Measurements from ENCODE around the gene TGFBR3. TPM values are rescaled to one million over a fixed set of nuclear protein-coding genes. Genes with fewer than 3 reads are reported as not detected.
A peak's percentile ranks its signal among the peaks of the same experiment; 100 is the strongest.

Gene TGFBR3
- total and polyA plus RNA-seq, 2 of the 13 experiments (the other 11 are each of a cell fraction or from before 2014, with no cell fraction given), result 76.5 to 195 TPM

DNA sequence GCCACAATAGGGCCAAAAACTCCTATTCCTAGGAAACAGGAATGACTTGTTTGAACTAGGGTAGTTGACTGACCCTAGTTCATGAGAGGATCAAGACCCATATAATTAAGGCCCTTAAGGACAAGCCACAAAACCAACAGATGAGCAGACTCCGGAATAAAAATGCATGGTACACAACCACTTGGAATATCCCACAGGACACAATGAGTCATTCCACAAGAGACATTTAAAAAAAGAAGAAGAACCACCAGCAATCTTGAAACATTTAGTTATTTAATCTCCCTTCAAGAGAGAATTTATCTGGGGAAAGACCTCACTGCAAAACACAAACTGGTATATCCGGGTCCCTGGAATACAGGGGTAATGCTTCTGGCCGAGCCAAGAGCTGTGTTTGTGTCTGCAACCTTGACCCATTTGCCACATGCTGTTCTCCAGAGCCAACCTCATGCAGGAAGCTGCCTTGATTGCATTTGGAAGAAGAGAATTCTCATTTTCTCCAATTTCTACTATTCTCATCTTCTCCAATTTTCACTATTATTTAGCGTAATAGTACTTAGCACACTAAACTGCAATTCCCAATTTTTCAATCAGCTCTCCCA, 135.5 kb downstream of the TGFBR3 start (continued):
- TF ChIP-seq, protein P1, sequence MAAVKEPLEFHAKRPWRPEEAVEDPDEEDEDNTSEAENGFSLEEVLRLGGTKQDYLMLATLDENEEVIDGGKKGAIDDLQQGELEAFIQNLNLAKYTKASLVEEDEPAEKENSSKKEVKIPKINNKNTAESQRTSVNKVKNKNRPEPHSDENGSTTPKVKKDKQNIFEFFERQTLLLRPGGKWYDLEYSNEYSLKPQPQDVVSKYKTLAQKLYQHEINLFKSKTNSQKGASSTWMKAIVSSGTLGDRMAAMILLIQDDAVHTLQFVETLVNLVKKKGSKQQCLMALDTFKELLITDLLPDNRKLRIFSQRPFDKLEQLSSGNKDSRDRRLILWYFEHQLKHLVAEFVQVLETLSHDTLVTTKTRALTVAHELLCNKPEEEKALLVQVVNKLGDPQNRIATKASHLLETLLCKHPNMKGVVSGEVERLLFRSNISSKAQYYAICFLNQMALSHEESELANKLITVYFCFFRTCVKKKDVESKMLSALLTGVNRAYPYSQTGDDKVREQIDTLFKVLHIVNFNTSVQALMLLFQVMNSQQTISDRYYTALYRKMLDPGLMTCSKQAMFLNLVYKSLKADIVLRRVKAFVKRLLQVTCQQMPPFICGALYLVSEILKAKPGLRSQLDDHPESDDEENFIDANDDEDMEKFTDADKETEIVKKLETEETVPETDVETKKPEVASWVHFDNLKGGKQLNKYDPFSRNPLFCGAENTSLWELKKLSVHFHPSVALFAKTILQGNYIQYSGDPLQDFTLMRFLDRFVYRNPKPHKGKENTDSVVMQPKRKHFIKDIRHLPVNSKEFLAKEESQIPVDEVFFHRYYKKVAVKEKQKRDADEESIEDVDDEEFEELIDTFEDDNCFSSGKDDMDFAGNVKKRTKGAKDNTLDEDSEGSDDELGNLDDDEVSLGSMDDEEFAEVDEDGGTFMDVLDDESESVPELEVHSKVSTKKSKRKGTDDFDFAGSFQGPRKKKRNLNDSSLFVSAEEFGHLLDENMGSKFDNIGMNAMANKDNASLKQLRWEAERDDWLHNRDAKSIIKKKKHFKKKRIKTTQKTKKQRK (IDR thresholded peaks at IDR 0.05; ENCODE audit: low read length), result no peak
- TF ChIP-seq MYC (CRISPR knock-in tag; IDR thresholded peaks at IDR 0.05; ENCODE audit: borderline replicate concordance) (no peak), ZNF879 (CRISPR knock-in tag; IDR thresholded peaks at IDR 0.05) (no peak), HNRNPK (IDR thresholded peaks at IDR 0.05; ENCODE audit: low read depth, low read length, poor library complexity, severe bottlenecking) (no peak), ZNF510 (CRISPR knock-in tag; IDR thresholded peaks at IDR 0.05; ENCODE audit: low read depth) (no peak), ZNF343 (CRISPR knock-in tag; IDR thresholded peaks at IDR 0.05) (no peak), ZBTB7A (CRISPR knock-in tag; IDR thresholded peaks at IDR 0.05) (no peak), FOXM1 (CRISPR knock-in tag; IDR thresholded peaks at IDR 0.05) (no peak)

DNA sequence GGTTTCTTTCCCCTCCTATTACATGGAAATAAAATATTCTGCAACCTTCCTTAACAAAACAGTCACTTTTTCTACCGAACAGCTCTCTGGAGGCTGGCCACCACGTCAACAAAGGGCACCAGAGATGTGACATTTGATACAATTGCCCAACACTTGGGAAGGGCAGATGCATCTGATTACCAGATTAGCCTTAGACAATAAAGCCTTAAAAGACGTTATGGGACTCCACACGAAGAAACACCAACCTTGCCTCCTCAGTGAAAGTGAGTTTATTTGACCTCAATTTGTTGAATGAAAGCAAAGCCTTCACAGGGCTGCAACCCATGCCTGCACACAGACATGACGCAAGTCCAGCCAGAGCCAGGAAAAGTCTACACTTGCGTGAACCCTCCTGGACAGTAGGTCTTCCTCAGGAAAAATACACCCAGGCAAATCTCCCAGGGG, 136.1 kb downstream of the TGFBR3 start:
- no peak for ATAC-seq
- DNase-seq (ENCODE audit: low spot score), result no peak
- Histone ChIP-seq H3K9ac (ENCODE audit: insufficient read depth, low read depth, low read length) (no peak overlapping the region), H3K4me3 (replicated peaks in 1 of 3; ENCODE audit: insufficient read depth in 1 of 3, low read depth in 2 of 3, low read length in 3 of 3) (no peak overlapping the region), H3K36me3 (replicated peaks in 1 of 2; ENCODE audit: control insufficient read depth in 1 of 2, insufficient read depth in 2 of 2, low read length in 2 of 2) (peaks cover 20 to 61% of the 10 kb centered on the region in 2 experiments), H3K79me2 (ENCODE audit: insufficient read depth, low read length) (peaks cover 66% of the 10 kb centered on the region), H3K27me3 (ENCODE audit: control insufficient read depth in 1 of 2, insufficient read depth in 2 of 2, low read length in 2 of 2) (no peaks in the 10 kb centered on the region), H2AFZ (ENCODE audit: low read length) (no peak overlapping the region), H3K9me3 (ENCODE audit: low read length) (no peaks in the 10 kb centered on the region), H3K4me1 (ENCODE audit: insufficient read depth, low read length) (peaks cover 81% of the 10 kb centered on the region), H3K4me2 (ENCODE audit: low read depth, low read length) (no peak overlapping the region), H4K20me1 (ENCODE audit: insufficient read depth, low read length) (peaks cover 25% of the 10 kb centered on the region), H3K27ac (ENCODE audit: extremely low read length, insufficient read depth, low read length) (no peak overlapping the region)
- in situ Hi-C loops (cut with HindIII; ENCODE audit: extremely low pct_ligation_motif_present, low pct_unique_long_range_greater_than_20kb), result no loop called here
- intact Hi-C loops (cut with micrococcal nuclease; ENCODE audit: unreplicated experiment), result no loop called here
- no peak for TF ChIP-seq ZNF292 (CRISPR knock-in tag; IDR thresholded peaks at IDR 0.05; ENCODE audit: borderline replicate concordance, low read depth)
- no peak for TF ChIP-seq HDAC1 (CRISPR knock-in tag; IDR thresholded peaks at IDR 0.05)
- TF ChIP-seq ZNF572 (CRISPR knock-in tag; IDR thresholded peaks at IDR 0.05), result no peak
- TF ChIP-seq CEBPG (CRISPR knock-in tag; IDR thresholded peaks at IDR 0.05), result peak; percentile 5; the same call in 1 of the 2 replicates
- TF ChIP-seq NFYC (CRISPR knock-in tag; IDR thresholded peaks at IDR 0.05), result no peak
- no peak for TF ChIP-seq ZNF329 (CRISPR knock-in tag; IDR thresholded peaks at IDR 0.05; ENCODE audit: low read depth)
- no peak for TF ChIP-seq ZBTB42 (CRISPR knock-in tag; IDR thresholded peaks at IDR 0.05)
- peak; percentile 87 for TF ChIP-seq ZNF7 (CRISPR knock-in tag; IDR thresholded peaks at IDR 0.05)
- TF ChIP-seq, protein P2, sequence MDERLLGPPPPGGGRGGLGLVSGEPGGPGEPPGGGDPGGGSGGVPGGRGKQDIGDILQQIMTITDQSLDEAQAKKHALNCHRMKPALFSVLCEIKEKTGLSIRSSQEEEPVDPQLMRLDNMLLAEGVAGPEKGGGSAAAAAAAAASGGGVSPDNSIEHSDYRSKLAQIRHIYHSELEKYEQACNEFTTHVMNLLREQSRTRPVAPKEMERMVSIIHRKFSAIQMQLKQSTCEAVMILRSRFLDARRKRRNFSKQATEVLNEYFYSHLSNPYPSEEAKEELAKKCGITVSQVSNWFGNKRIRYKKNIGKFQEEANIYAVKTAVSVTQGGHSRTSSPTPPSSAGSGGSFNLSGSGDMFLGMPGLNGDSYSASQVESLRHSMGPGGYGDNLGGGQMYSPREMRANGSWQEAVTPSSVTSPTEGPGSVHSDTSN (CRISPR knock-in tag; IDR thresholded peaks at IDR 0.05), result no peak
- no peak for TF ChIP-seq ZNF235 (CRISPR knock-in tag; IDR thresholded peaks at IDR 0.05; ENCODE audit: borderline replicate concordance)
- TF ChIP-seq ZNF749 (CRISPR knock-in tag; IDR thresholded peaks at IDR 0.05; ENCODE audit: borderline replicate concordance), result no peak
- no peak for TF ChIP-seq SNAI1 (CRISPR knock-in tag; IDR thresholded peaks at IDR 0.05; ENCODE audit: borderline replicate concordance)
- TF ChIP-seq TBX3 (IDR thresholded peaks at IDR 0.05; ENCODE audit: borderline replicate concordance), result no peak
- ChIA-PET CTCF (ENCODE audit: low intra/inter-chr PET ratio, low total read pairs) (no interaction called here), POLR2A (no interaction called here)
- BruUV-seq (replicated peaks), result no TSS peak
- WGBS (ENCODE audit: low lambda C conversion rate), result 87% methylated on average over 6 of the region's 6 CpGs
- no peak for FAIRE-seq
